H9 (cell line): ENCODE measurements around the gene TMEM163. TPM values are rescaled to one million over a fixed set of nuclear protein-coding genes. Genes with fewer than 3 reads are reported as not detected.

Experiments
- DNase-seq: peaks from one replicate; pipeline ENCODE4 v3.0.0-alpha.2; 2017
- H2AFZ ChIP-seq: one replicate; pipeline ENCODE4 v1.6.1; 2013; ENCODE audit warnings: mild to moderate bottlenecking, low read length, control low read depth, moderate library complexity
- H2AK5ac ChIP-seq: 2 replicates; pipeline ENCODE4 v1.6.1; 2013; ENCODE audit warnings: low read length, control low read depth, mixed read lengths; ENCODE audit not compliant: insufficient read length
- H2BK120ac ChIP-seq: one replicate; pipeline ENCODE4 v1.6.1; 2013; ENCODE audit warnings: low read depth, mild to moderate bottlenecking, low read length, control low read depth, inconsistent platforms; ENCODE audit not compliant: poor library complexity, severe bottlenecking
- H2BK12ac ChIP-seq: 2 replicates; pipeline ENCODE4 v1.6.1; 2013; ENCODE audit warnings: low read length, control low read depth, mixed read lengths, low read depth; ENCODE audit not compliant: insufficient read length
- H2BK15ac ChIP-seq: 2 replicates; pipeline ENCODE4 v1.6.1; 2013; ENCODE audit warnings: low read depth, low read length, control low read depth
- H2BK20ac ChIP-seq: one replicate; pipeline ENCODE4 v1.6.1; 2013; ENCODE audit warnings: low read depth, mild to moderate bottlenecking, low read length, control low read depth, inconsistent platforms; ENCODE audit not compliant: poor library complexity, severe bottlenecking
- H2BK5ac ChIP-seq: 2 replicates; pipeline ENCODE4 v1.6.1; 2013; ENCODE audit warnings: low read length, control low read depth, mixed read lengths; ENCODE audit not compliant: insufficient read length
- H3K14ac ChIP-seq: 2 replicates; pipeline ENCODE4 v1.6.1; 2013; ENCODE audit warnings: low read length, control low read depth; ENCODE audit not compliant: insufficient read depth
- H3K18ac ChIP-seq: 2 replicates; pipeline ENCODE4 v1.6.1; 2013; ENCODE audit warnings: low read depth, mild to moderate bottlenecking, mixed read lengths, low read length, control low read depth; ENCODE audit not compliant: insufficient read length
- H3K23ac ChIP-seq: 2 replicates; pipeline ENCODE4 v1.6.1; 2013; ENCODE audit warnings: low read length, control low read depth, mixed read lengths, low read depth; ENCODE audit not compliant: insufficient read length
- H3K23me2 ChIP-seq: 2 replicates; pipeline ENCODE4 v1.6.1; 2013; ENCODE audit warnings: low read depth, mild to moderate bottlenecking, mixed read lengths, low read length, control low read depth; ENCODE audit not compliant: insufficient read length, poor library complexity, severe bottlenecking
- H3K27ac ChIP-seq: 2 replicates; pipeline ENCODE4 v1.5.1; 2013; ENCODE audit warnings: low read length, control low read depth, mixed read lengths, low read depth; ENCODE audit not compliant: insufficient read length
- H3K27me3 ChIP-seq: 2 replicates; pipeline ENCODE4 v1.6.1; 2013; ENCODE audit warnings: low read length, control low read depth, inconsistent platforms; ENCODE audit not compliant: insufficient read depth
- H3K4ac ChIP-seq: 2 replicates; pipeline ENCODE4 v1.6.1; 2013; ENCODE audit warnings: low read depth, mild to moderate bottlenecking, control low read depth, inconsistent platforms, low read length, moderate library complexity
- H3K4me1 ChIP-seq: 2 replicates; pipeline ENCODE4 v1.6.1; 2013; ENCODE audit warnings: low read length, control low read depth, inconsistent platforms; ENCODE audit not compliant: insufficient read depth
- H3K4me2 ChIP-seq: 2 replicates; pipeline ENCODE4 v1.6.1; 2013; ENCODE audit warnings: low read length, control low read depth, mixed read lengths; ENCODE audit not compliant: insufficient read length, insufficient read depth
- H3K56ac ChIP-seq: 2 replicates; pipeline ENCODE4 v1.6.1; 2013; ENCODE audit warnings: low read depth, mild to moderate bottlenecking, mixed read lengths, low read length, control low read depth; ENCODE audit not compliant: insufficient read length
- H3K79me1 ChIP-seq: 2 replicates; pipeline ENCODE4 v1.6.1; 2013; ENCODE audit warnings: low read depth, mild to moderate bottlenecking, moderate library complexity, low read length, control low read depth, inconsistent platforms; ENCODE audit not compliant: insufficient read depth, poor library complexity, severe bottlenecking
- H3K79me2 ChIP-seq: 2 replicates; pipeline ENCODE4 v1.6.1; 2013; ENCODE audit warnings: low read length, control low read depth, inconsistent platforms; ENCODE audit not compliant: insufficient read depth
- H3K9ac ChIP-seq: 2 replicates; pipeline ENCODE4 v1.6.1; 2013; ENCODE audit warnings: low read length, control low read depth, mixed read lengths; ENCODE audit not compliant: insufficient read length; ENCODE audit errors: extremely low read depth
- H3K9me3 ChIP-seq: one replicate; pipeline ENCODE4 v1.6.1; 2013; ENCODE audit warnings: low read depth, low read length, inconsistent platforms; ENCODE audit not compliant: control insufficient read depth
- H3T11ph ChIP-seq: one replicate; pipeline ENCODE4 v1.6.1; 2013; ENCODE audit warnings: mild to moderate bottlenecking, low read length, control low read depth, inconsistent platforms
- H4K20me1 ChIP-seq: one replicate; pipeline ENCODE4 v1.6.1; 2013; ENCODE audit not compliant: control insufficient read depth, insufficient read length, insufficient read depth
- H4K5ac ChIP-seq: 2 replicates; pipeline ENCODE4 v1.6.1; 2013; ENCODE audit warnings: low read depth, mild to moderate bottlenecking, mixed read lengths, low read length, control low read depth; ENCODE audit not compliant: insufficient read length
- H4K8ac ChIP-seq: replicated peaks from 2 replicates; pipeline ENCODE4 v1.6.1; 2013; ENCODE audit warnings: low read length, control low read depth, mixed read lengths, low read depth; ENCODE audit not compliant: insufficient read length
- H4K91ac ChIP-seq: 2 replicates; pipeline ENCODE4 v1.6.1; 2013; ENCODE audit warnings: low read depth, mild to moderate bottlenecking, moderate library complexity, mixed read lengths, low read length, control low read depth; ENCODE audit not compliant: insufficient read length
- H3K27ac Mint-ChIP-seq, 3 experiments: 2 replicates in 2 of 3; 3 replicates in 1 of 3; pipeline ENCODE4 v1.8.0; 2020 to 2021; ENCODE audit warnings: mixed read lengths in 3 of 3, mild to moderate bottlenecking in 1 of 3, moderate library complexity in 1 of 3
- H3K27me3 Mint-ChIP-seq: 2 replicates; pipeline ENCODE4 v1.8.0; 2021; ENCODE audit warnings: low read depth, mild to moderate bottlenecking, moderate library complexity, mixed read lengths
- H3K36me3 Mint-ChIP-seq, 3 experiments: 2 replicates in 2 of 3; 3 replicates in 1 of 3; pipeline ENCODE4 v1.8.0; 2020 to 2021; ENCODE audit warnings: low read depth in 3 of 3, mixed read lengths in 3 of 3; ENCODE audit not compliant: insufficient read depth in 1 of 3
- H3K4me1 Mint-ChIP-seq, 2 experiments: 2 replicates each; pipeline ENCODE4 v1.8.0; 2020; ENCODE audit warnings: mixed read lengths in 2 of 2
- H3K4me3 Mint-ChIP-seq, 2 experiments: 2 replicates in 1 of 2; 3 replicates in 1 of 2; pipeline ENCODE4 v1.8.0; 2020 to 2021; ENCODE audit warnings: mild to moderate bottlenecking in 2 of 2, mixed read lengths in 2 of 2, moderate library complexity in 1 of 2
- H3K9me3 Mint-ChIP-seq, 2 experiments: 2 replicates in 1 of 2; 3 replicates in 1 of 2; pipeline ENCODE4 v1.8.0; 2020; ENCODE audit warnings: mild to moderate bottlenecking in 2 of 2, mixed read lengths in 2 of 2, moderate library complexity in 1 of 2
- CTCF ChIP-seq: fragments of 200-600 bp; sonication (generic); conservative IDR thresholded peaks from 3 replicates; pipeline ENCODE4 v1.8.0; 2021; ENCODE audit warnings: antibody characterized with exemption, mild to moderate bottlenecking
- WGBS: extraction: QIAGEN DNeasy Blood & Tissue Kit; methylation state at CpG from one replicate; pipeline ENCODE4 v1.1.7; 2013; ENCODE audit warnings: missing lambda C conversion rate, low lambda C conversion rate, mixed read lengths; ENCODE audit not compliant: insufficient read length; ENCODE audit errors: extremely low coverage; 5-methylcytosine and 5-hydroxymethylcytosine counted together
- total RNA-seq: library from RNA; stranded (reverse); gene quantifications from 2 replicates; pipeline ENCODE4 v1.2.1, GENCODE V29; 2021

Gene TMEM163
- total RNA-seq, 1 experiment from 2014 or later = 0.39 TPM

- Histone ChIP-seq H3K23ac (no peak overlapping the region), H3K9me3 (no peaks in the 10 kb centered on the region), H3T11ph (no peak overlapping the region), H2BK20ac (no peak overlapping the region), H4K5ac (no peak overlapping the region), H2AK5ac (no peak overlapping the region), H3K4ac (no peak overlapping the region), H3K14ac (no peak overlapping the region), H3K4me2 (no peak overlapping the region), H4K8ac (no peak overlapping the region), H3K4me1 (no peaks in the 10 kb centered on the region), H2BK120ac (no peak overlapping the region), H3K18ac (no peak overlapping the region), H3K27ac (no peak overlapping the region), H3K27me3 (no peaks in the 10 kb centered on the region), H3K56ac (no peak overlapping the region), H3K79me1 (no peaks in the 10 kb centered on the region), H2AFZ (no peak overlapping the region), H3K9ac (no peak overlapping the region), H2BK15ac (no peak overlapping the region), H2BK12ac (no peak overlapping the region), H4K20me1 (peaks cover 2% of the 10 kb centered on the region), H3K23me2 (no peaks in the 10 kb centered on the region), H4K91ac (no peak overlapping the region), H2BK5ac (no peak overlapping the region), H3K79me2 (no peaks in the 10 kb centered on the region)
- Mint-ChIP-seq H3K9me3 (no peaks in the 10 kb centered on the region; a peak in 1 of 5 replicates), H3K36me3 (0 out of 7 replicates have a peak, but pooled peaks cover 0 to 2% (median 0%) of the 10 kb centered on the region in 3 experiments), H3K27ac (no peak overlapping the region), H3K4me1 (no peaks in the 10 kb centered on the region), H3K27me3 (peaks cover 15% of the 10 kb centered on the region), H3K4me3 (no peak overlapping the region)
- no peak for DNase-seq
- WGBS = no CpG with 5 or more reads among the region's 8 CpGs
- no peak for TF ChIP-seq CTCF
Observed at GRCh38 chr2:134663451-134664450, 55.0 kb downstream of the TMEM163 start.
